ENCODE results near the gene PRKCA. TPM values are rescaled to one million over a fixed set of nuclear protein-coding genes. Genes with fewer than 3 reads are reported as not detected.
"Not testable (repeated sequence)": the region's sequence is repeated elsewhere in the genome, so short reads cannot be mapped to it uniquely, and the experiment has no call there.

PRKCA gene
- total RNA-seq, 1 donor from 2014 or later: 29.0 TPM

- H3K9me3 ChIP-seq: no peaks in the 10 kb centered on the region
- no peaks in the 10 kb centered on the region for H3K36me3 ChIP-seq
- H3K27me3 ChIP-seq (ENCODE audit: low read depth): no peaks in the 10 kb centered on the region
- H3K4me1 ChIP-seq: no peaks in the 10 kb centered on the region
- intact Hi-C loops (cut with DNase I): no loop called here
- no peak overlapping the region for H3K27ac ChIP-seq
- no peak for TF ChIP-seq CTCF (IDR thresholded peaks at IDR 0.05)
- DNase-seq (no peak), ATAC-seq (no peak)
- no peak overlapping the region for H3K4me3 ChIP-seq
Observed at GRCh38 chr17:66450852-66451158, 148.4 kb downstream of the PRKCA start.

- H3K4me3 ChIP-seq: no peak overlapping the region
- no peaks in the 10 kb centered on the region for H3K9me3 ChIP-seq
- ATAC-seq: no peak
- no peaks in the 10 kb centered on the region for H3K4me1 ChIP-seq
- H3K36me3 ChIP-seq: no peaks in the 10 kb centered on the region
- TF ChIP-seq CTCF (IDR thresholded peaks at IDR 0.05): no peak
- no peaks in the 10 kb centered on the region for H3K27me3 ChIP-seq (ENCODE audit: low read depth)
- intact Hi-C loops (cut with DNase I): no loop called here
- no peak overlapping the region for H3K27ac ChIP-seq
- no peak for DNase-seq
Observed at GRCh38 chr17:66451188-66452149, 149.1 kb downstream of the PRKCA start.

GRCh38 chr17:66455060-66455459, 152.6 kb downstream of the PRKCA start:
- intact Hi-C loops (cut with DNase I): no loop called here
- Histone ChIP-seq H3K4me1 (peaks cover 7% of the 10 kb centered on the region), H3K9me3 (no peaks in the 10 kb centered on the region), H3K36me3 (no peaks in the 10 kb centered on the region), H3K4me3 (no peak overlapping the region), H3K27ac (no peak overlapping the region), H3K27me3 (ENCODE audit: low read depth) (no peaks in the 10 kb centered on the region)
- no peak for ATAC-seq
- no peak for TF ChIP-seq CTCF (IDR thresholded peaks at IDR 0.05)
- DNase-seq: no peak

- intact Hi-C loops (cut with DNase I); H3K4me3 ChIP-seq; H3K36me3 ChIP-seq; H3K9me3 ChIP-seq; ATAC-seq; H3K27me3 ChIP-seq (ENCODE audit: low read depth); DNase-seq; H3K27ac ChIP-seq: not testable (repeated sequence)
- H3K4me1 ChIP-seq: peaks cover 20% of the 10 kb centered on the region
Observed at GRCh38 chr17:66457499-66457898, 155.1 kb downstream of the PRKCA start.

- H3K36me3 ChIP-seq: no peaks in the 10 kb centered on the region
- H3K4me3 ChIP-seq: no peak overlapping the region
- intact Hi-C loops (cut with DNase I): no loop called here
- peaks cover 30% of the 10 kb centered on the region for H3K4me1 ChIP-seq
- ATAC-seq: no peak
- DNase-seq: no peak
- H3K9me3 ChIP-seq: no peaks in the 10 kb centered on the region
- no peak for TF ChIP-seq CTCF (IDR thresholded peaks at IDR 0.05)
- H3K27ac ChIP-seq: no peak overlapping the region
- no peaks in the 10 kb centered on the region for H3K27me3 ChIP-seq (ENCODE audit: low read depth)
Observed at GRCh38 chr17:66458782-66459181, 156.4 kb downstream of the PRKCA start.

GRCh38 chr17:66459811-66460270, 157.4 kb downstream of the PRKCA start:
- peak; percentile 79 to 86 for ATAC-seq
- intact Hi-C loops (cut with DNase I): no loop called here

More at GRCh38 chr17:66459811-66460270, 157.4 kb downstream of the PRKCA start:
- H3K4me3 ChIP-seq: no peak overlapping the region
- no peaks in the 10 kb centered on the region for H3K36me3 ChIP-seq
- no peak for TF ChIP-seq CTCF (IDR thresholded peaks at IDR 0.05)
- no peak for DNase-seq
- H3K9me3 ChIP-seq: no peaks in the 10 kb centered on the region
- peaks cover 30% of the 10 kb centered on the region for H3K4me1 ChIP-seq
- H3K27ac ChIP-seq: no peak overlapping the region
- H3K27me3 ChIP-seq (ENCODE audit: low read depth): no peaks in the 10 kb centered on the region
